Limb (tissue), 2 donors: Measurements from ENCODE around the gene SYTL3.

Experiments used
- DNase-seq, 2 donors: peaks; one replicate each; pipeline ENCODE4 v3.0.0-alpha.2; 2016; ENCODE audit errors: extremely low spot score in 2 of 2

SYTL3 gene

GRCh38 chr6:158759966-158760617, 110.2 kb downstream of the SYTL3 start:
- no peak for DNase-seq

GRCh38 chr6:158760618-158761250, 110.9 kb downstream of the SYTL3 start:
- no peak for DNase-seq

GRCh38 chr6:158761746-158762145, 111.9 kb downstream of the SYTL3 start:
- DNase-seq = no peak

GRCh38 chr6:158762787-158763433, 113.1 kb downstream of the SYTL3 start:
- DNase-seq = no peak

- no peak for DNase-seq
Observed at GRCh38 chr6:158763434-158764182, 113.8 kb downstream of the SYTL3 start.

- DNase-seq = no peak
Observed at GRCh38 chr6:158764183-158764849, 114.5 kb downstream of the SYTL3 start.

- DNase-seq = no peak
Observed at GRCh38 chr6:158764926-158765325, 115.1 kb downstream of the SYTL3 start.

GRCh38 chr6:158765499-158766068, 115.7 kb downstream of the SYTL3 start:
- no peak for DNase-seq

GRCh38 chr6:158766621-158767455, 117.0 kb downstream of the SYTL3 start:
- no peak for DNase-seq

- DNase-seq = no peak
Observed at GRCh38 chr6:158767709-158768108, 117.9 kb downstream of the SYTL3 start.

- DNase-seq = no peak
Observed at GRCh38 chr6:158768436-158768835, 118.6 kb downstream of the SYTL3 start.

- no peak for DNase-seq
Observed at GRCh38 chr6:158769234-158769770, 119.4 kb downstream of the SYTL3 start.

GRCh38 chr6:158769771-158770432, 120.0 kb downstream of the SYTL3 start:
- DNase-seq = no peak

GRCh38 chr6:158770533-158771330, 120.9 kb downstream of the SYTL3 start:
- no peak for DNase-seq

- no peak for DNase-seq
Observed at GRCh38 chr6:158771399-158772152, 121.7 kb downstream of the SYTL3 start.

- no peak for DNase-seq
Observed at GRCh38 chr6:158772172-158772571, 122.3 kb downstream of the SYTL3 start.

GRCh38 chr6:158772851-158773371, 123.1 kb downstream of the SYTL3 start:
- no peak for DNase-seq
